GM18502 (cell line): ENCODE data around the gene SEPHS2.
"Not testable (repeated sequence)": the region's sequence is repeated elsewhere in the genome, so short reads cannot be mapped to it uniquely, and the experiment has no call there.

Experiments
- ATAC-seq: cut with Tn5 transposase; IDR thresholded peaks from one replicate; pipeline ENCODE4 v1.9.1; 2021; ENCODE audit warnings: mild to moderate bottlenecking; ENCODE audit not compliant: unreplicated experiment, poor library complexity

The SEPHS2 gene

DNA sequence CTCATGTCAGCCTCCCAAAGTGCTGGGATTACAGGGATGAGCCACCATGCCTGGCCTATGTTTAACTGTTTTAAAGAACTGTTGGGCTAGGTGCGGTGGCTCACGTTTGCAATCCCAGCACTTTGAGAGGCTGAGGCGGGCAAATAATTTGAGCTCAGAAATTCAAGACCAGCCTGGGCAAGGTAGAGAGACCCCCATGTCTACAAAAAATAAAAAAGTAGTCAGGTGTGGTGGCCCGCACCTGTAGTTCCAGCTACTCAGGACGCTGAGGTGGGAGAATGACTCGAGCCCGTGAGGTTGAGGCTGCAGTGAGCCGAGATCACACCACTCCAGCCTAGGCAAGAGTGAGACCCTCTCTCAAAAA lies 24.9 kb upstream of the SEPHS2 start:
- ATAC-seq = no peak

DNA sequence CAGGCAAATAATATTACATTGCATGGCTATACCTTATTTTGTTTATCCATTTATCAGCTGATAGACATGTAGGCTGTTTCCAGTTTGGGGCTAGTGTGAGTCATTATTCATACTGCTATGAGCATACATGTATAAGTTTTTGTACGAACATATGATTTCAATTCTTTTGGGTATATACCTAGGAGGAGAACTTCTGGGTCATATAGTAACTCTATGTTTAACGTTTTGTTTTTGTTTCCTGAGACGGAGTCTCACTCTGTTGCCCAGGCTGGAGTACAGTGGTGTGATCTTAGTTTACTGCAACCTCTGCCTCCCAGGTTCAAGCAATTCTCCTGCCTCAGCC lies 24.5 kb upstream of the SEPHS2 start:
- ATAC-seq = no peak

DNA sequence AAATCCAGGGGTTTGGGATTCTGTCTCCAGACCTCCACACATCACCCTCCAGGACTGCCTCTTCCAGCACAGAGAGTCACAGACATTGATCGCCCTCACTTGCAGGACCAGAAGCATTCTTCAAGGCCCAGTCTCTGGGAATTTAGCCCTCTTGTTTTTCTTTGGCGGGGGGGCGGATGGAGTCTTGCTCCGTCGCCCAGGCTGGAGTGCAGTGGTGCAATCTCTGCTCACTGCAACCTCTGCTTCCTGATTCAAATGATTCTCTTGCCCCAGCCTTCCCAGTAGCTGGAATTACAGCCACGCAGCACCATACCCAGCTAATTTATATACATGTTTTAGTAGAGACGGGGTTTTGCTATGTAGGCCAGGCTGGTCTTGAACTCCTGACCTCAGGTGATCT lies 18.4 kb upstream of the SEPHS2 start:
- no peak for ATAC-seq

DNA sequence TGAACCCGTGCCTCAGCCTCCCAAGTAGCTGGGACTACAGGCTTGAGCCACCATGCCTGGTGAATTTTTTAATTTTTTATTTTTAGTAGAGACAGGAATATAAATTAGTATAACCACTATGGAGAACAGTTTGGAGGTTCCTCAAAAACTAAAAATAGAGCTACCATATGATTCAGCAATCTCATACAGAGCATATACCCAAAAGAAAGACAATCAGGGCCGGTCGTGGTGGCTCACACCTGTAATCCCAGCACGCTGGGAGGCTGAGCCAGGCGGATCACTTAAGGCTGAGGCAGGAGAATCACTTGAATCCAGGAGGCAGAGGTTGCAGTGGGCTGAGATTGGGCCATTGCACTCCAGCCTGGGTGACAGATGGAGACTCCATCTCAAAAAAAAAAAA lies 15.8 kb upstream of the SEPHS2 start:
- not testable (repeated sequence) for ATAC-seq

DNA sequence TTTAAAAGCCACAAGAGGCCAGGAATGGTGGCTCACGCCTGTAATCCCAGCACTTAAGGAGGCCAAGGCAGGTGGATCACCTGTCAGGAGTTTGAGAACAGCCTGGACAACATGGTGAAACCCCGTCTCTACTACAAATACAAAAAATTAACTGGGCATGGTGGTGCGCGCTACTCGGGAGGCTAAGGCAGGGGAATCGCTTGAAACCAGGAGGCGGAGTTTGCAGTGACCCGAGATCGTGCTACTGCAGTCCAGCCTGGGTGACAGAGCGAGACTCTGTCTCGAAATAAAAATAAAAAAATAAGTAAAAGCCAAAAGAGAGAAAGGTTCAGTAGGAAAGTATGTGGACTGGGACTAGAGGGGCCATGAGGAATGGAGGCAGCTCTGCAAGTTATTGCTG lies 13.8 kb upstream of the SEPHS2 start:
- no peak for ATAC-seq

DNA sequence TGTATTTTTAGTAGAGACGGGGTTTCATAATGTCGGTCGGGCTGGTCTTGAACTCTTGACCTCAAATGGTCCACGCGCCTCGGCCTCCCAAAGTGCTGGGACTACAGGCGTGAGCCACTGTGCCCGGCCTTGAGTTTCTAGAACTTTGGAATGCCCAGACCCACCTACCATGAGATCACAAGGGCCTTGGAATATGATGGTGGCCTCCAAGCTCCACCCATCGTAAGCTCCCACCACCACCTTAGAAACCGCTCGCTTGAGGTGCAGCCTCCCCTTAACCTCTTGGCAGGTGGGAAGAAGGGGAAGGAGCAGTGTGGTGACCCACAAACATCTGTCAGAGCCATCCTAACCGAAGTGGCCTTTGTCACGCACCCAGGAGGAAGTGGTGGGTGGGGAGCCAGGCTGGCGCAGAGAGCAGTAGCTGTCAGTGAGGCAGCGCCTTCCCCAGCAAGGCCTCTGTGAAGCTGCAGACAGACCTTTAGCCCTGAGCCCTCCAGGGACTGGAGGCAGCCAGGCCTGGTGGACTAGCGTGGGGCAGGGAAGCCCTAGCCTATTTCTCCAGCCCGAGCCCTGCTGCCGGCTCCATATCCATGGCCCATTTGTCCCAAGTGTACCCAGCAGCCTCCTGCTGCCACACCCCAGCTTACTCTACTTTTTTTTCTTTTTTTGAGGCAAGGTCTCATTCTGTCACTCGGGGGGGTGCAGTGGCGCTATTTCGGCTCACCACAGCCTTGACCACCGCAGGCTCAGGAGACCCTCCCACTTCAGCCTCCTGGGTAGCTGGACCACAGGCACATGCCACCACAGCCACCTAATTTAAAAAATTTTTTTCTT lies 13.1 kb upstream of the SEPHS2 start:
- ATAC-seq = peak; percentile 83

DNA sequence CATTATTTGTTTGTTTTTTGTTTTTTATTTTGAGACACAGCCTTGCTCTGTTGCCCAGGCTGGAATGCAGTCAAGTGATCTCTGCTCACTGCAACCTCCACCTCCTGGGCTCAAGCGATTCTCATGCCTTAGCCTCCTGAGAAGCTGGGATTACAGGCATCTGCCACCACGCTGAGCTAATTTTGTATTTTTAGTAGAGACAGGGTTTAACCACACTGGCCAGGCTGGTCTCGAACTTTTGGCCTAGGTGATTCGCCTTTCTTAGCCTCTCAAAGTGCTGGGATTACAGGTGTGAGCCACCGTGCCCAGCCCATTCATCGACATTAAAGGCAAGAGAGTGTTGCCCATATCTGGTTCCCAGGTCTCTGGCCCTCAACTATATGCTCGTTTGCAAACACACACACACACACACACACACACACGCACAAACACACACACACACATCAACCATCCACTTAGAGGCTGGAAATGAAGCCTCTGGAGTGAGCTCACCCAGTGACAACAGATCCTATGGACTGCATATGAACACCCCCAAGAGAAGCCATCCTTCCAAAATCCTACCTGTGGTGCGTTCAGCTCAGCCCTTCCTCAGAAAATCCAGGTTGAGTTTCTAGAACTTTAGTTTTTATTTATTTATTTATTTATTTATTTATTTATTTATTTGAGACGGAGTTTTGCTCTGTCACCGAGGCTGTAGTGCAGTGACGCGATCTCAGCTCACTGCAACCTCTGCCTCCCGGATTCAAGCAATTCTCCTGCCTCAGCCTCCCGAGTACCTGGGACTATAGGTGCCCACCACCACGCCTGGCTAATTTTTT lies 12.3 kb upstream of the SEPHS2 start:
- ATAC-seq = no peak

DNA sequence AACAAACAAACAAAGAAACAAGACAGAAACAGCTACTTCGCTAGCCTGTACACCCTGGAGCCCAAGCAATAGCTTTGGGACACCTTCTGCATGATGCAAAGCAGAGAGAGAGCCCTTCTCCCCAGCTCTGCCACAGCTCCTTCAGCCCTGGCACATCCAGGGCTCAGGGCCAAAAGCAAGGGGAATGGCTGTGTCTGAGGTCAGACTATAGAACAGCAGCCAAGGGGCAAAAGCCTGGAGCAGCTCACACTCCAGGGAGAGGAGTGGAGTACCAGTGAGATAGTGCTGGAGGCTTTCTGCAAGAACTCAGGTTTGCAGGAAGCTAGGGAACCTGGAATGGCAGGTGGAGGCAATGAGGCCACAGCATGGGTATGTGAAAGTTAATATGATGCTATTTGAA lies 11.6 kb upstream of the SEPHS2 start:
- ATAC-seq = no peak

DNA sequence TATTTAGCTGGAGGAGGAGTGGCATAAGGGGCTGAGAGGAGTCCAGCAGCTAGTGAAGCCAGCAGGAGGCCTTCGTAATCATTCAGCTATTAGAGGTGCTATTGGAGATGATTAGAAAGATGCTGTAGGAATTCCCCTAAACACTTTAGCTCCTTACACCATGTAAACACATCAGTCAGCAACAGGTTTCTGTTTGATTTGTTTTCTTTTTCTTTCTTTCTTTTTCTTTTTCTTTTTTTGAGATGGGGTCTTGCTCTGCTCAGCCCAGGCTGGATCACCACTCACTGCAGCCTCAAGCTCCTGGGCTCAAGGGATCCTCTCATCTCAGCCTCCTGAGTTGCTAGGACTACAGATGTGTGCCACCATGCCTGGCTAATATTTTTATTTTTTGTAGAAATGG lies 10.6 kb upstream of the SEPHS2 start:
- ATAC-seq = no peak

DNA sequence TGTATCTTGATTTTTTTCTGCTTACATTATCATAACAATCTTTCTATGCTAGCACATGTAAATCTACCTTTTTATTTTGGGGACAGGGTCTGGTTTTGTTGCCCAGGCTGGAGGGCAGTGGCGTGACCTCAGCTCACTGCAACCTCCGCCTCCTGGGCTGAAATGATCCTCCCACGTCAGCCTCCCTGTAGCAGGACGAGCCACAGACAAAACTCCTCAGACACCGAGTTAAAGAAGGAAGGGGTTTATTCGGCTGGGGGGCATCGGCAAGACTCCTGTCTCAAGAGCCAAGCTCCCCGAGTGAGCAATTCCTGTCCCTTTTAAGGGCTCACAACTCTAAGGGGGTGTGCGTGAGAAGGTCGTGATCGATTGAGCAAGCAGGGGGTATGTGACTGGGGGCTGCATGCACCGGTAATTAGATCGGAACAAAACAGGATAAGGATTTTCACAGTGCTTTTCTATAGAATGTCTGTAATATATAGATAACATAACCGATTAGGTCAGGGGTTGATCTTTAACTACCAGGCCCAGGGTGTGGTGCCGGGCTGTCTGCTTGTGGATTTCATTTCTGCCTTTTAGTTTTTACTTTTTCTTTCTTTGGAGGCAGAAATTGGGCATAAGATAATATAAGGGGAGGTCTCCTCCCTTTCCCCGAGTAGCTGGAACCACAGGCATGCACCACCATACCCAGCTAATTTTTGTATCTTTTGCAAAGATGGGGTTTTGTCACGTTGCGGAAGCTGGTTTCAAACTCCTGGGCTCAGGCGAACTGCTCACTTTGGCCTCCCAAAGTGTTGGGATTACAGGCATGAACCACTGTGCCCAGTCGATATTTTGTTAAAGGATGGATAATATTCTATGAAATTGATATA lies 7.3 kb upstream of the SEPHS2 start:
- ATAC-seq = not testable (repeated sequence)

DNA sequence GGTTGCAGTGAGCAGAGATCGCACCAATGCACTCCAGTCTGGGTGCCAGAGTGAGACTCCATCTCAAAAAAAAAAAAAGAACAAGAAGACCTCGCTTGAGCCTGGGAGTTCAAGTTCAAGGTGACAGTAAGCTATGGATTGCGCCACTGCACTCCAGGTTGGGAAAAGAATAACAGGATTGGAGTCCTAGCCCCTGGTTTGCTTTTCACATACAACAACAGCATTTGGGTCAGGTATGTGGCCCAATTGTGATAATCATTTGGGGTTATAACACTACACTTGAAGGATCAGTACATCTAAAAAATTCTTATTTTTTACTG lies 3.4 kb upstream of the SEPHS2 start:
- no peak for ATAC-seq

DNA sequence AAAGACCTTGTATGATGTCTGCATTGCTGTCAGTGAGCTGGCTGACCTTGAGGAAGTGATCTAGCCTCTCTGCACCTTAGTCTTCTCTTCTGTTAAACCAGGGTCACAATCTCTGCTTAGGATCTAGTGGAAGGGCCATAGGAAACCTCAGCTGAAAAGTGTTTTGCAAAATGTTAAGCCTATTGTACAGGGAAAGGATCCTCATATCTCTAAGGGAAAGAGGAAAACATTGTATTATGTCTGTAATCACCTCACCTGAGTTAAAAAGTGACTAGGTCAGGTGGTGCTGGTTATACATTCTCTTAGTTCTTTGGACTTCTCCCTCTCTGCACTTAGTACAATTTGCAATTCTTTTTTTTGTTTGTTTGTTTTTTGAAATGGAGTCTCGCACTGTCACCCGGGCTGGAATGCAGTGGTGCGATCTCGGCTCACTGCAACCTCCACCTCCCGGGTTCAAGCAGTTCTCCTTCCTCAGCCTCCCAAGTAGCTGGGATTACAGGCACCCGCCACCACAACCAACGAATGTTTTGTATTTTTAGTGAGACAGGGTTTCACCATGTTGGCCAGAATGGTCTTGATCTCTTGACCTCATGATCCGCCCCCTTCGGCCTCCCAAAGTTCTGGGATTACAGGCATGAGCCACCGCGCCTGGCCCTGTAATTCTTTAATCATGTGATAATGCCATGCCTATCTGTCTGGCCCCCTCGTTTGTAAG lies 2.0 kb upstream of the SEPHS2 start:
- no peak for ATAC-seq

DNA sequence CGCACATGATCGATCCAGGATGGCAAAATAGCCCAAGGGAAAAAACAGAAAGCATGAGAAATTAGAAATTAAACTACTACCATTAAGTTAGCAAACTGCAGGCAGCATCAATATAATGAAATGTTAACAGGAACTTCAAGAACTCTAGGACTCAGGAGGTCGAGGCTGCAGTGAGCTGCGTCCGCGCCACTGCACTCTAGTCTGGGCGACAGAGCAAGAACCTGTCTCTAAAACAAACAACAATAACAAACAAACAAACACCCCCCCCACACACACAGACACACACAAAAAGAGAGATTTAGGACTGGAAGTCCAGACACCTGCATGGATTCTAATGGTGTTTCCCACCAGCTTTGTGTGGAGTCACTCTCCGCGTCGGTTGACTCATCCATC lies 525 bp upstream of the SEPHS2 start:
- no peak for ATAC-seq

DNA sequence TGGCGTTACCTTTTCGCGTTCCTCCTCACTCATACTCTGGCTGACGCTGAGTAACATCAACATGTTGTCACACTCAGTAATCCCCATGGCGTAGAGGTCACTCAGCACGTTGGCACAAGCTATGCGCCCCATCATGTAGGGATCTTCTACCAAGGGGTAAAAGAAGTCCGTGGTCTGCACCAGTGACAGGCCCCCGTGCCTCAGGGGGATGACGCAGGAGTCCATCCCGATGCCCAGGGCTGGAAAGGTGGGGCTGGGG lies 596 bp downstream of the SEPHS2 start:
- ATAC-seq = no peak

DNA sequence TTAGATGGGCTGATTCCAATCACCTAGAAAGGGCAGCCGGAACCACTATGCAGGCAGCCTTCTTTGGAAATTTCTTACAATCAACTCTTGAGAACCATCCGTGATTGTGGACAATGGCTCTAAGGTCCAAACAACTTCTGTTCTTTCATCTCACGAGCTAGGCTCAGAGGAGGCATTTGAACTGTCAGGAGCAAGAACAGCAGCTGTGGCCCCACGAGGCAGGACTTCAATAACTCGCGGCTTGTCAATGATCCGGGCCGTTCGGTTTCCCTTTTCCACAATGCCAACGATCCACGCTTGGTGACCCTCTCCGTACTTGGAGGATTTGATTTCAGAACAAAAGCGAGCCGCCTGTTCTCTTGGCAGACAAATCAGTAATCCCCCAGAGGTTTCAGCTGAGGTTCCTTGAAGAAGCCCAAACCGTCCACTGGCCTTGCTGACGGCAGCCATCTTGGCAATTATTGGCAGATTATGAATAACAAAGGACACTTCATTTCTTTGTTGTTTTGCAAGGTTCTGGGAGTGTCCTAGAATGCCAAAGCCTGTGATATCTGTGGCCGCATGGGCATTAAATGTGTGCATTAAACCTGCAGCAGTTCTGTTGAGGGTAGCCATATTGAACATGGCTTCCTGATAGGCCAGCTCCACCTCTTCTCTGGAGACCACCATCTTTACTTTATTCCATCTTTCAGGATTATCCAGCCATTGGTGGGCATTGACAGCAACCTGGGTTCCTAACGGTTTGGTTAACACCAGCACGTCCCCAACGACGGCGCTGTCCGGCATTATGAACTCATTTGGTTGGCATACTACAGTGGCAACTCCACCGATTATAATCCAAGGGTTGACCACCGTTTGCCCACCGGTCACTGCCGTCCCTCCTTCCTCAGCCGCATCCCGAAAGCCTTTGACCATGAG lies 1.2 kb downstream of the SEPHS2 start:
- ATAC-seq = no peak

DNA sequence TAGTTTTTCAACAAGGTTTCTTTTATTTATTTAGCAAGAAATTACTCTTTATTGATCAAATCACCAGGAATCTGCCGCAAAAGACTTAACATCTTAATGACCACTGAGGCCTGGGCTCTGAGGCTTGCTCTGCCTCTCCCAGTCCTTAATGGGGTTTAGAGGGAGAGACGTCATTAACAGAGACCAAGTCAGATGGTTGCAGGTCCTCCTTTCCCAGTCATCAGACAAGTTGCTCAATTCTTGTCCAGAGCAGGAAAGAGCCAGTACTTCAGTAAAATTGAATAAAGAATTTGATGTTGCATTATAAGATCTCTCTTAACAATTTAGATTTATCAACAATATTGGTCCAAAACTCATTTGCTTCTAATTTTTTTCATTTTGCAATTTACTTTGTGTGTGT lies 2.0 kb downstream of the SEPHS2 start:
- no peak for ATAC-seq

DNA sequence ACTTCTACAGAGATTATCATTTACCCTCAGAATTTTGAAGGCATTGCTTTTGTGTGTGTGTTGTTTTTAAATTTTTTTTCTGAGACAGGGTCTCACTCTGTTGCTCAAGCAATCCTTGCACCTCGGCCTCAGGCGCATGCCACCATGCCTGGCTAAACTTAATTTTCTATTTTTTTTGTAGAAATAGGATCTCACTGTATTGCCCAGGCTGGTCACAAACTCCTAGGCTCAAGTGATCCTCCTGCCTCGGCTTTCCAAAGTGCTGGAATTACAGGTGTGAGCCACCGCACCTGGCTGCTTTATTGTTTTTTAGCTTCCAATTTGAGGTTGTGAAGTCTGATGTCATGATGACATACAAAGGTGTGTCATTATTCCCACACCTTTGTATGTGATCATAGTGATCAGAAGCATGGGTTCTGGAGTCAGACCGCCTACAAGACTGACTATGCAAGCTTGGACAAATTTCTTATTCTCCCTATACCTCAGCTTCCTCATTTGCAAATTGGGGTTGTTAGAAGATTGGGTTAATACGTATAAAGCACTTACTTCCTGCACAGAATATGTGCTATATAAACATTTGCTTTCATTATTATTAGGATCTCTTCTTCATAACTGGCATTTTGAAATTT lies 5.8 kb downstream of the SEPHS2 start:
- no peak for ATAC-seq

DNA sequence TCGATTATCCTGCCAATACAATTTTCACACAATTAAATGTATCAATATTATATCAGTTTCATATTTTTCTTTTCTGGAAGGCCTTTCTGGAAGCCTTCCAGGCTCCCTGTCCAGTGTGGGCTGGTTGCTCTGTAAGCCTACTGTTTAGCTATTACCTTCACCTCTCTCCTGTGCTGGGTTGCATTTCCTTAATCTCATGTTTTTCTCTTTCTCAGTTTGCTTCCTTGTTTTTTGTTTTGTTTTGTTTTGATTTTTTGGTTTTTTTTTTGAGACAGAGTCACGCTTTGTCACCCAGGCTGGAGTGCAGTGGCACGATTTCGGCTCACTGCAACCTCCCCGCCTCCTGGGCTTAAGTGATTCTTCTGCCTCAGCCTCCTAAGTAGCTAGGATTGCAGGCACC lies 6.8 kb downstream of the SEPHS2 start:
- ATAC-seq = no peak

DNA sequence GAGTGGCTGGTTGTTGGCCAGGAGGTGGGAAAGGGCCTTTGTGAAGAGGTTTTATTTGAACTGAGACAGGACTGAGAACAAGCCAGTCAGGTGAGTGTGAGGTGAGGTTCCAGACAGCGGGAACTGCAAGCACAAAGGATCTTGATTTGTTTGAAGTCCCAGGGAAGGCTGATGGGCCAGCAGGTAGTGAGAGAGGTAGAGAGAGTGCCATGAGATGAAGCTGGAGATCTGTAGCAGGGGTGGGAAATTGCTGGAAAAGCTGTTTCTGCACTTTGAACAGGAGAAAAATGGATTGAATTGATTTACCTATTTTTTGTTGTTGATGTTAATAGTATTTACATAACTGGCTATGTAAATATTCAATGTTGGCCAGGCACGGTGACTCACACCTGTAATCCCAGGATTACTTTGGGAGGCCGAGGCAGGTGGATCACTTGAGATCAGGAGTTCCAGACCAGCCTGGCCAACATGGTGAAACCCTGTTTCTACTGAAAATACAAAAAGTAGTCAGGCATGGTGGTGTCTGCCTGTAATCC lies 8.1 kb downstream of the SEPHS2 start:
- ATAC-seq = no peak
